ENCODE results near the gene PLCH2. TPM values are rescaled to one million over a fixed set of nuclear protein-coding genes. Genes with fewer than 3 reads are reported as not detected.

The PLCH2 gene
- total RNA-seq, 4 donors from 2014 or later, result 0.16 to 1.7 (median 0.44) TPM

DNA sequence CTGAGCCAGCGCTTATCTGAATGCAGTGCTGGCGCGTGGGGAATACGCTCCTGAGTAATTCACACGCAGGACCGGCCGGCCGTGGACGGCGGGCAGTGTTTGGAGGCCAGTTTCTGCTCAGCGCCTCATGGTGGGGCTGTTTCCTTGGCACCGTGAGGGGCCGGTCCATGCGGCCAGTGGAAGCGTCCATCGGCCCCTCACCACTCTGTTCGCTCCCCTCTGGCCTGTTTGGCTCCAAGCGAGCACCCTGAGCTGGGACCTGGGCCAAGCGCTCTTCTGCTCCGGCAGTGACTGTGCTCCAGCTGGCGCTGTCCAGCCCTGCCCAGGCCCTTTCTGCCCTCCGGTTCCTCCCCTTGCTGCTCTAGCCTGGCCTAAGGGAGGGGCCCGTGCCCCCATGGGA lies 16.3 kb upstream of the PLCH2 start:
- no peak for DNase-seq (ENCODE audit: low spot score)
- TF ChIP-seq, protein P1, sequence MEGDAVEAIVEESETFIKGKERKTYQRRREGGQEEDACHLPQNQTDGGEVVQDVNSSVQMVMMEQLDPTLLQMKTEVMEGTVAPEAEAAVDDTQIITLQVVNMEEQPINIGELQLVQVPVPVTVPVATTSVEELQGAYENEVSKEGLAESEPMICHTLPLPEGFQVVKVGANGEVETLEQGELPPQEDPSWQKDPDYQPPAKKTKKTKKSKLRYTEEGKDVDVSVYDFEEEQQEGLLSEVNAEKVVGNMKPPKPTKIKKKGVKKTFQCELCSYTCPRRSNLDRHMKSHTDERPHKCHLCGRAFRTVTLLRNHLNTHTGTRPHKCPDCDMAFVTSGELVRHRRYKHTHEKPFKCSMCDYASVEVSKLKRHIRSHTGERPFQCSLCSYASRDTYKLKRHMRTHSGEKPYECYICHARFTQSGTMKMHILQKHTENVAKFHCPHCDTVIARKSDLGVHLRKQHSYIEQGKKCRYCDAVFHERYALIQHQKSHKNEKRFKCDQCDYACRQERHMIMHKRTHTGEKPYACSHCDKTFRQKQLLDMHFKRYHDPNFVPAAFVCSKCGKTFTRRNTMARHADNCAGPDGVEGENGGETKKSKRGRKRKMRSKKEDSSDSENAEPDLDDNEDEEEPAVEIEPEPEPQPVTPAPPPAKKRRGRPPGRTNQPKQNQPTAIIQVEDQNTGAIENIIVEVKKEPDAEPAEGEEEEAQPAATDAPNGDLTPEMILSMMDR (IDR thresholded peaks at IDR 0.05), result no peak
- ATAC-seq (ENCODE audit: low FRiP score), result no peak

DNA sequence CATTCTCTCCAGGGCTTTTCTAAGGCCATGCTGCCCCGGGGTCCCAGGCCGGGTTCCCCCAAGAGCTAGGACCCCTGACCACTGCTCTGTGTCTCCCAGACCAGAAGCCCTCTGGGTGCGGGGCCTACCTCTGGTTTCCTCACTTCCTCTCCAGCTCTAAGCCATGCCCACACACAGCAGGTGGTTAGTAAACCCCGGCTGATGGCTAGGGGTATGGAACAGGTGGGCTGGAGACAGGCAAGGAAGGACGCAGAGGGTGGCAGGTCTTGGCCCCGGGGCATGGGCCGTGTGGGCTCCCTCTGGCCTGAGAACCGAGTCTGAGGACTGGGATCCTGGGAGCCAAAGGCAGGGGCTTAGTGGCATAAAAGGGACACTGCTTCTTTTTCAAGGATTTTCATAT lies 15.9 kb upstream of the PLCH2 start:
- TF ChIP-seq, protein P1 (IDR thresholded peaks at IDR 0.05), result no peak
- DNase-seq (ENCODE audit: low spot score) (no peak), ATAC-seq (ENCODE audit: low FRiP score) (no peak)

- DNase-seq (ENCODE audit: low spot score) (no peak), ATAC-seq (ENCODE audit: low FRiP score) (no peak)
- TF ChIP-seq, protein P1 (IDR thresholded peaks at IDR 0.05), result no peak
These were observed 14.9 kb upstream of the PLCH2 start for GRCh38 chr1:2460996-2461751.

- ATAC-seq (ENCODE audit: low FRiP score), result no peak
- TF ChIP-seq, protein P1 (IDR thresholded peaks at IDR 0.05), result no peak
- no peak for DNase-seq (ENCODE audit: low spot score)
These were observed 13.3 kb upstream of the PLCH2 start for GRCh38 chr1:2462819-2463218.

DNA sequence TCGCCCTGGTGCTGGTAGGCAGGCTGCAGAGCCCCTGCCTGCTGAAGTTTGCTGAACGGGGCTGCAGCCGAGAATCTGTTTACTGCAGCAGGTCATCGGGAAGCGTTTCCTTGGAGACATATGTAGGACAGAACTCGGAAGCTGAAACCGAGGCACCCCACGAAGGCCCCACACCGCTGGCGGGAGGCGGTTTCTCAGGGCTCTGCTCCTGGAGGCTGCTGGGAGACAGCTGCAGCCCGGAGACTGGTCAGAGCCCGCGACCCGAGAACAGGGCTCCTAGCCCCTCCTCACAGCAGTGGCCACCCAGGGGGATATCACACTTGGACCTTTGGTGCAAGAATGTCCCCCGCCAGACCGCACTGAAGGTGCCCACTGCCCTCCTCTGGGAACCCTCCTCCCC lies 12.7 kb upstream of the PLCH2 start:
- no peak for ATAC-seq (ENCODE audit: low FRiP score)
- DNase-seq (ENCODE audit: low spot score), result no peak
- TF ChIP-seq, protein P1 (IDR thresholded peaks at IDR 0.05), result no peak

DNA sequence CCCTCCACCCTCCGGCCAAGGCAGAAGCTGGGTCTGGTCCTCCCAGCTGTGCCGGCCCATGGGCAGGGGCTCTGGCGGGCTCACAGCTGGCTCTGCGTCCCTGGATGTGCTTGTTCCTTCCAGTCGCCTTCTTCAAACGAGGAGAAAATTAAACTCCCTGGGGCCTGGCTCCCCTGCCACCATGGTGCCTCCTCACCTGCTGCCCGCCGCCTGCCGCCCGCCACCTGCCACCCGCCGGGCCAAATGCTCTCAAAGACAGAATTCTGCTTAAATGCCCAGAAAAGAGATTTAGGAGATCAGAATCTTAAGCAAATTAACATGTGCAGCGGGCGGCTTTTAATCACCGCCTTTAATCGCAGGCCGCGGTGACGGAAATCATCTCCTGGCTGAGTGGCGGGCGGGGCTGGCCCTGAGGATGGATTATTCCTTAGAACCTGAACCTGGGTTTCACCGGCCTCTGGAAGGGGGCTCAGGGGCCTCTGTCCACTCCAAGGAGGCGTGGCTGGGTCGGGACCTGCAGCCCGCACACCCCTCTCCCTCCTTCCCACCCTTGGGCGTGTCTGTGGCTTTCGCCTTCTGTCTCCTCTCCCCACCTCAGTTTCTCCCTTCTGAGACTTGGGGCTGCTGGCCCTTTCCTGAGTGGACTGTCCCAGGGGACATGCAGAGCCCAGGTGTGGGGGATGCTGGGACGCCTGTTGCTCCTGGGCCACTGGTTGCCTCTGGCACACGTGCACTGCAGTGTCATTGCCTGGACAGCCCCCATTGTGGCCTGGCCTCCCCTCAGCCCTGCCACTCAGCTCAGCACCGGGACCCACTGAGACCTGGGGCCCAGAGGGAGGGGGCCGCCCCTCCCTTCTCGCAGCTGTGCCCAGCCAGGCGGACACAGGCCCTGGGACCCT lies 10.5 kb upstream of the PLCH2 start:
- DNase-seq (ENCODE audit: low spot score) (no peak), ATAC-seq (ENCODE audit: low FRiP score) (no peak)
- TF ChIP-seq, protein P1 (IDR thresholded peaks at IDR 0.05), result no peak

Data from omental fat pad (tissue), 4 donors.